B cell (primary cell): ENCODE measurements around the gene GH2. TPM values are rescaled to one million over a fixed set of nuclear protein-coding genes. Genes with fewer than 3 reads are reported as not detected.

ENCODE experiments used
- ATAC-seq: fragments of 200-7000 bp; cut with Tn5 transposase; one replicate; pipeline ENCODE4 v1.10.0; 2021; ENCODE audit warnings: low read depth, mild to moderate bottlenecking, moderate number of reproducible peaks, moderate library complexity
- CTCF ChIA-PET: fragments of 350-600 bp; sonication (Branson Sonifier 250); formaldehyde crosslinking; loops from one replicate; lab custom pipeline; 2021; ENCODE audit warnings: antibody characterized with exemption, inconsistent platforms; lab: Charles Lee
- POLR2A ChIA-PET: fragments of 350-600 bp; sonication (Branson Sonifier 250); formaldehyde crosslinking; loops from one replicate; lab custom pipeline; 2021; ENCODE audit warnings: antibody characterized with exemption; lab: Charles Lee
- DNase-seq: peaks from one replicate; pipeline ENCODE4 v3.0.0; 2013
- H2AFZ ChIP-seq: 2 replicates; pipeline ENCODE4 v1.6.1; 2012; ENCODE audit warnings: mild to moderate bottlenecking, low read depth, low read length; ENCODE audit not compliant: insufficient read depth, poor library complexity, severe bottlenecking
- H3K27ac ChIP-seq, 2 donors: 1 replicate in 1 of 2; 2 replicates in 1 of 2; pipeline ENCODE4 v1.5.1; 2012 to 2013; ENCODE audit warnings: low read length in 2 of 2, mild to moderate bottlenecking in 2 of 2, moderate library complexity in 1 of 2
- H3K27me3 ChIP-seq, 4 experiments: fragments of 200-600 bp in 1 of 4; sonication (generic) in 1 of 4; replicated peaks in 1 of 4; 1 replicate in 2 of 4; 2 replicates in 2 of 4; pipeline versions ENCODE4 v1.6.1 to v1.7.0; 2013 to 2016; ENCODE audit warnings: low read length in 3 of 4, mild to moderate bottlenecking in 2 of 4, mixed read lengths in 1 of 4, moderate library complexity in 1 of 4; ENCODE audit not compliant: insufficient read depth in 4 of 4, control insufficient read depth in 3 of 4; ENCODE audit errors: control extremely low read depth in 1 of 4
- H3K36me3 ChIP-seq, 2 experiments: replicated peaks in 1 of 2; 1 replicate in 1 of 2; 2 replicates in 1 of 2; pipeline versions ENCODE4 v1.6.1 to v1.7.1; 2013; ENCODE audit warnings: low read length in 1 of 2; ENCODE audit not compliant: insufficient read depth in 2 of 2, control insufficient read depth in 1 of 2; ENCODE audit errors: control extremely low read depth in 1 of 2, extremely low read depth in 1 of 2
- H3K4me1 ChIP-seq, 2 donors: fragments of 200-600 bp in 1 of 2; sonication (generic) in 1 of 2; 1 replicate in 1 of 2; 2 replicates in 1 of 2; pipeline versions ENCODE4 v1.5.1 to v1.6.1; 2013 to 2017; ENCODE audit warnings: low read length in 2 of 2; ENCODE audit not compliant: control insufficient read depth in 2 of 2, insufficient read depth in 2 of 2
- H3K4me2 ChIP-seq: replicated peaks from 2 replicates; pipeline ENCODE3; 2012; ENCODE audit warnings: mild to moderate bottlenecking, low read depth, low read length; ENCODE audit not compliant: poor library complexity, severe bottlenecking
- H3K4me3 ChIP-seq, 5 experiments: fragments of 200-600 bp in 1 of 5; sonication (generic) in 1 of 5; 1 replicate in 3 of 5; 2 replicates in 2 of 5; pipeline versions ENCODE4 v1.5.1 to v1.7.0; 2011 to 2016; ENCODE audit warnings: low read length in 4 of 5, mild to moderate bottlenecking in 4 of 5, low read depth in 2 of 5, control low read depth in 1 of 5, moderate library complexity in 1 of 5; ENCODE audit not compliant: insufficient read depth in 1 of 5; ENCODE audit errors: control extremely low read depth in 1 of 5, extremely low read depth in 1 of 5
- H3K79me2 ChIP-seq: fragments of 200-600 bp; sonication (generic); one replicate; pipeline ENCODE4 v1.6.0; 2016; ENCODE audit warnings: low read length; ENCODE audit not compliant: control insufficient read depth, insufficient read depth
- H3K9ac ChIP-seq: fragments of 200-600 bp; sonication (generic); 2 replicates; pipeline ENCODE4 v1.6.1; 2017; ENCODE audit warnings: mild to moderate bottlenecking, low read length, moderate library complexity
- H3K9me3 ChIP-seq, 3 donors: one replicate each; pipeline versions ENCODE4 v1.6.1 to v1.7.1; 2013; ENCODE audit warnings: low read length in 2 of 3; ENCODE audit not compliant: control insufficient read depth in 2 of 3, insufficient read depth in 1 of 3; ENCODE audit errors: control extremely low read depth in 1 of 3
- H4K20me1 ChIP-seq: 2 replicates; pipeline ENCODE4 v1.6.0; 2012; ENCODE audit warnings: mild to moderate bottlenecking, low read length; ENCODE audit not compliant: insufficient read depth, control insufficient read depth, poor library complexity, severe bottlenecking
- H3K27ac Mint-ChIP-seq: one replicate; pipeline ENCODE4 v1.8.0; 2021; ENCODE audit warnings: mixed read lengths
- H3K27me3 Mint-ChIP-seq: one replicate; pipeline ENCODE4 v1.8.0; 2021; ENCODE audit warnings: mixed read lengths
- H3K4me1 Mint-ChIP-seq: one replicate; pipeline ENCODE4 v1.8.0; 2021; ENCODE audit warnings: mixed read lengths
- H3K4me3 Mint-ChIP-seq: one replicate; pipeline ENCODE4 v1.8.0; 2021; ENCODE audit warnings: mixed read lengths
- H3K9me3 Mint-ChIP-seq: one replicate; pipeline ENCODE4 v1.8.0; 2022; ENCODE audit warnings: mixed read lengths; ENCODE audit not compliant: insufficient read depth
- CTCF ChIP-seq: fragments of 200-600 bp; IDR thresholded peaks from one replicate; pipeline ENCODE4 v1.8.0; 2022; ENCODE audit warnings: antibody characterized with exemption, mild to moderate bottlenecking
- EZH2 ChIP-seq: IDR thresholded peaks from 2 replicates; pipeline ENCODE4 v1.6.1; 2012; ENCODE audit warnings: borderline replicate concordance, low read depth, mild to moderate bottlenecking, moderate library complexity, low read length; ENCODE audit not compliant: insufficient read depth, poor library complexity, severe bottlenecking
- WGBS: methylation state at CpG from one replicate; pipeline ENCODE4 v1.1.5; 2013; ENCODE audit warnings: missing lambda C conversion rate; ENCODE audit not compliant: insufficient coverage; 5-methylcytosine and 5-hydroxymethylcytosine counted together
- intact Hi-C: fragments of 100-400 bp; cut with micrococcal nuclease; formaldehyde crosslinking; loops from one replicate; pipeline ENCODE4 v1.10.0; 2022
- polyA plus RNA-seq: library from polyadenylated mRNA; depleted of rRNA; stranded (reverse); fragments of >200 nt; gene quantifications from 2 replicates; pipeline ENCODE4 v1.2.3, GENCODE V29; 2012
- small RNA-seq: library from RNA; depleted of rRNA; stranded (forward); fragments of <200 nt; gene quantifications from one replicate; pipeline ENCODE3, GENCODE V24; 2012; ENCODE audit warnings: low replicate concordance, low read depth; ENCODE audit not compliant: insufficient read length
- total RNA-seq, 2 donors: library from RNA; stranded (reverse); fragments of 120-200 nt in 1 of 2; gene quantifications; 1 replicate in 1 of 2; 2 replicates in 1 of 2; pipeline versions ENCODE4 v1.2.3 to v1.2.4, GENCODE V29; 2013 to 2022

Gene GH2
- total and polyA plus RNA-seq, 2 donors (not counting 1 experiment from before 2014, with no cell fraction given), result not detected

DNA sequence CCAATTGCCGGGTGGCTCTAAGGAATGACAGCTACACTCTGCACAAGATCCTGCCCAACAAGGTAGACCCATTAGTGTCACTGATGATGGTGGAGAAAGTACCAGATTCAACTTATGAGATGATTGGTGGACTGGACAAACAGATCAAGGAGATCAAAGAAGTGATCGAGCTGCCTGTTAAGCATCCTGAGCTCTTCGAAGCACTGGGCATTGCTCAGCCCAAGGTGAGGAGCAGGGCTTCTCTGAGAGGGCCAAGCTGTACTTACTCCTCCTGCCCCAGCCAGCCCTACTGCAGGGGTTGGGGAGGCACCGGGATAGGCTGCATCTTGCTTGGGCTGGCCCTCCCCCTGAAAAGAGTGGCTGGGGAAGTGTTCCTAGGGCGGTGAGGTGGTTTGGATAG lies 51.5 kb downstream of the GH2 start:
- peaks cover 9% of the 10 kb centered on the region for H4K20me1 ChIP-seq
- DNase-seq (no peak), ATAC-seq (no peak)
- CTCF ChIA-PET, result interaction anchor here (1.1 to 1.5 kb wide), 2 partner anchors 9 to 19 kb away, joined by 4 read pairs; no protein-coding TSS in a partner anchor
- Mint-ChIP-seq H3K4me3 (no peak overlapping the region), H3K4me1 (peaks cover 66% of the 10 kb centered on the region), H3K27ac (no peak overlapping the region), H3K27me3 (no peaks in the 10 kb centered on the region), H3K9me3 (no peaks in the 10 kb centered on the region)
- H3K27me3 ChIP-seq, result no peaks in the 10 kb centered on the region
- no peak overlapping the region for H3K4me2 ChIP-seq
- no peaks in the 10 kb centered on the region for H3K9me3 ChIP-seq
- 100% methylated on average over 2 of the region's 5 CpGs for WGBS
- intact Hi-C loops, result no loop called here
- POLR2A ChIA-PET, result interaction anchor here (0.6 to 1.2 kb wide), 3 partner anchors 9 to 393 kb away, joined by 3 to 8 read pairs (median 3); partner anchors contain the start of gene DDX42
- TF ChIP-seq EZH2, result no peak
- no peak for TF ChIP-seq CTCF
- peaks cover 34 to 45% of the 10 kb centered on the region in 2 donors for H3K4me1 ChIP-seq
- peaks cover 40% of the 10 kb centered on the region for H3K79me2 ChIP-seq
- no peak overlapping the region for H3K4me3 ChIP-seq
- H3K36me3 ChIP-seq, result peaks cover 2 to 71% of the 10 kb centered on the region in 2 experiments
- H2AFZ ChIP-seq, result no peak overlapping the region
- no peak overlapping the region for H3K27ac ChIP-seq
- H3K9ac ChIP-seq, result no peak overlapping the region

Small RNA genes within 50 kb of the gene (small RNA-seq; reads per million reads assigned to genes)
- gene AC040958.1 (not detected), gene AC127029.1 (not detected), gene GH1 (not detected)

Other genes starting within 250 kb of the GH2 start
- gene LIMD2, start 181.8 kb downstream of the GH2 start, total RNA-seq, result 575 and 587 TPM in 2 replicates
- 1,105 and 1,396 TPM in 2 replicates for gene LIMD2, start 181.8 kb downstream of the GH2 start, polyA plus RNA-seq
- gene STRADA, start 140.1 kb downstream of the GH2 start, total RNA-seq, result 87.4 and 93.2 TPM in 2 replicates
- gene STRADA, start 140.1 kb downstream of the GH2 start, polyA plus RNA-seq, result 45.2 and 48.1 TPM in 2 replicates
- gene CCDC47, start 108.3 kb downstream of the GH2 start, total RNA-seq, result 36.2 and 39.7 TPM in 2 replicates
- 7.4 and 12.9 TPM in 2 replicates for gene CCDC47, start 108.3 kb downstream of the GH2 start, polyA plus RNA-seq
- gene DDX42, start 107.8 kb downstream of the GH2 start, total RNA-seq, result 170 and 181 TPM in 2 replicates
- gene DDX42, start 107.8 kb downstream of the GH2 start, polyA plus RNA-seq, result 61.6 and 118 TPM in 2 replicates
- 84.7 and 87.1 TPM in 2 replicates for gene PSMC5, start 54.5 kb downstream of the GH2 start, total RNA-seq
- gene PSMC5, start 54.5 kb downstream of the GH2 start, polyA plus RNA-seq, result 104 and 113 TPM in 2 replicates
- 75.9 and 78.2 TPM in 2 replicates for gene FTSJ3, start 54.3 kb downstream of the GH2 start, total RNA-seq
- gene FTSJ3, start 54.3 kb downstream of the GH2 start, polyA plus RNA-seq, result 26.5 and 35.1 TPM in 2 replicates
- gene SMARCD2, start 39.3 kb downstream of the GH2 start, total RNA-seq, result 124 and 125 TPM in 2 replicates
- gene SMARCD2, start 39.3 kb downstream of the GH2 start, polyA plus RNA-seq, result 56.9 and 60.6 TPM in 2 replicates
- gene CSH2, start 8.3 kb downstream of the GH2 start, total RNA-seq, result not detected in 2 replicates
- not detected in 2 replicates for gene CSH2, start 8.3 kb downstream of the GH2 start, polyA plus RNA-seq
- not detected in 2 replicates for gene CSH1, start 14.6 kb upstream of the GH2 start, total RNA-seq
- not detected in 2 replicates for gene CSH1, start 14.6 kb upstream of the GH2 start, polyA plus RNA-seq
- not detected in 2 replicates for gene CSHL1, start 29.3 kb upstream of the GH2 start, total RNA-seq
- gene CSHL1, start 29.3 kb upstream of the GH2 start, polyA plus RNA-seq, result not detected in 2 replicates
- 1.7 and 2.7 TPM in 2 replicates for gene GH1, start 36.9 kb upstream of the GH2 start, total RNA-seq
- 2.3 and 3.5 TPM in 2 replicates for gene GH1, start 36.9 kb upstream of the GH2 start, polyA plus RNA-seq
- 891 and 915 TPM in 2 replicates for gene CD79B, start 50.4 kb upstream of the GH2 start, total RNA-seq
- 675 and 1,100 TPM in 2 replicates for gene CD79B, start 50.4 kb upstream of the GH2 start, polyA plus RNA-seq
- 1.1 TPM in 2 replicates for gene SCN4A, start 91.0 kb upstream of the GH2 start, total RNA-seq
- 1.4 and 2.2 TPM in 2 replicates for gene SCN4A, start 91.0 kb upstream of the GH2 start, polyA plus RNA-seq
- gene PRR29, start 116.4 kb upstream of the GH2 start, total RNA-seq, result not detected in 2 replicates
- 0.03 and 0.07 TPM in 2 replicates for gene PRR29, start 116.4 kb upstream of the GH2 start, polyA plus RNA-seq
- gene ICAM2, start 138.7 kb upstream of the GH2 start, total RNA-seq, result 48.7 and 55.7 TPM in 2 replicates
- gene ICAM2, start 138.7 kb upstream of the GH2 start, polyA plus RNA-seq, result 109 and 149 TPM in 2 replicates
- gene ERN1, start 248.2 kb upstream of the GH2 start, total RNA-seq, result 19.4 and 24.7 TPM in 2 replicates
- gene ERN1, start 248.2 kb upstream of the GH2 start, polyA plus RNA-seq, result 7.0 and 8.8 TPM in 2 replicates